Measurements from ENCODE around the gene RAB5B.
A peak's percentile ranks its signal among the peaks of the same experiment; 100 is the strongest.

RAB5B gene

DNA sequence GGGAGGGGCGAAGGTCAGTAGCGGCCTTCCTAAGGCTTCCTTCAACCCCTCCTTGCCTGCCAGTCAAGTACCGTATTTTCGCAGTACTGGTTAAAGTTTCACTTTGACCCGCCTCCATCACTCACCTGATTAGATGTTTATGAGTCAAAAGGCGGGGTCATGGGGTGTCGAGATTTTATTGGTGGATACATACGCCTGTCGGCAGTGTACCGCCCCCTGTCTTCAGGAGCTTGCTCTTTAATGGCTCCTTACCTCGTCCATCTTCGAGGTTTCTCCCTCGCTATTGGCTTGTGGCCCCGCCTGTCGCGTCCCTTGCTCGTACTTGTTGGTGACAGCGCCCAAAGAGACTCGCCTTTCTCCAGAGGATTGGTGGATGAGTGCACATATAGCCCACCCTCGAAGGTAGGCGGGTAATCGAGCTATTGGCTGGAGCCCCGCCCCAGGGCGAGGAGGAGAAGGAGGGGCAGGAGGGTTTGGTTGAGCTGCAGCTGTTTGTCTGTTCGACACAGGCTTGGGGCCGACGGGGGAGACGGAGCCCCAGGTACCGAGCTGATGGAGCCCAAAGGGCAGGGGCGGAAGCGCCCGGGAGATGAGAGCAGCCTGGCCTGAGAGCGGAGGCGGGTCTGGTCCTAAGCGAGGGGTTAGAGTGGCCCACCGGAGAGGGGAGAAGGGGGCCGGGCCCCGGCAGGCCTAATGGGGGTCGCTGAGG, at the start of gene RAB5B:
TSS of gene RAB5B (plus strand) at position 480 of the 709 bp plus-strand sequence. CDS start 12,883 bp downstream, outside the sequence.
- DNase-seq, result peak; percentile 94

GRCh38 chr12:55925371-55925770, 48.5 kb upstream of the RAB5B start:
- DNase-seq, result no peak

DNA sequence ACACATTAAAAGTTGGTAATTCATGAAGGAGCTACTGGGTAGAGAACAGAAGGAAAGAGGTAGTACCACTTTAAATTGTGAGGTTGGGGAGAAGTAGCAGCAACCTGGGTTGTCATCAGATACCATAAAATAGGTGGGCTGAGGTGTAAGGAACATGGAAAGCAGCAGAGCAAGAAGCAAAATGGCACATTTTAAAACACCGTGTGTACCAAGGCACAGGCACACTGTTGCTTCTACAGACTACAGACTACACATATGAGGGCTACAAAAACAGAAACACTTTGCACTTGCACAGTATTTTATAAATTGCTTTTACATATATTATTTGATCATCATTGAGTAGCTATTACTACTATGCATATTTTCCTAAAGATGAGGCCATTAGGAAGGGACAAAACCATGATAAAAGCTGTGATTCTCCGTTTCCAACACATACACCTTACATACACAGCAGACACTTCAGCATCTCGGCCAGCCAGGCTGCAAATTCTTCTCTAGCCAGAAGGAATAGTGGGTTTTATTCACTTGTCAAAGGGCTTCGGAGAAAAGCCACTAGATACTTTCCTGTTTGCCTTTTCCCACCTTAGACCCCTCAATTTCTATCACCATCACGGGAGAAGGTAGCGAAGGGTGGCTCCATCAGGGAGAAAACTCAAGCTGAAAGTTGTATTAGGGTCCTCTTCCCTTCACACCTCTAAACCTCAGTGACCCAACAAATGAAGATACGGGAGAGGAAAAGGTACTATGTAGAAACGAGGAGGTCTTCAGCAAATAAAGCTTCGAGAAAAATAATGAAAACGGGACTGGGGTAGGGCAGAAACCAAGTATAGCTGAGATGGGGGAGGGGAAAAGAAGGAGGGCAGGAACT, 47.8 kb upstream of the RAB5B start:
- no peak for DNase-seq

DNA sequence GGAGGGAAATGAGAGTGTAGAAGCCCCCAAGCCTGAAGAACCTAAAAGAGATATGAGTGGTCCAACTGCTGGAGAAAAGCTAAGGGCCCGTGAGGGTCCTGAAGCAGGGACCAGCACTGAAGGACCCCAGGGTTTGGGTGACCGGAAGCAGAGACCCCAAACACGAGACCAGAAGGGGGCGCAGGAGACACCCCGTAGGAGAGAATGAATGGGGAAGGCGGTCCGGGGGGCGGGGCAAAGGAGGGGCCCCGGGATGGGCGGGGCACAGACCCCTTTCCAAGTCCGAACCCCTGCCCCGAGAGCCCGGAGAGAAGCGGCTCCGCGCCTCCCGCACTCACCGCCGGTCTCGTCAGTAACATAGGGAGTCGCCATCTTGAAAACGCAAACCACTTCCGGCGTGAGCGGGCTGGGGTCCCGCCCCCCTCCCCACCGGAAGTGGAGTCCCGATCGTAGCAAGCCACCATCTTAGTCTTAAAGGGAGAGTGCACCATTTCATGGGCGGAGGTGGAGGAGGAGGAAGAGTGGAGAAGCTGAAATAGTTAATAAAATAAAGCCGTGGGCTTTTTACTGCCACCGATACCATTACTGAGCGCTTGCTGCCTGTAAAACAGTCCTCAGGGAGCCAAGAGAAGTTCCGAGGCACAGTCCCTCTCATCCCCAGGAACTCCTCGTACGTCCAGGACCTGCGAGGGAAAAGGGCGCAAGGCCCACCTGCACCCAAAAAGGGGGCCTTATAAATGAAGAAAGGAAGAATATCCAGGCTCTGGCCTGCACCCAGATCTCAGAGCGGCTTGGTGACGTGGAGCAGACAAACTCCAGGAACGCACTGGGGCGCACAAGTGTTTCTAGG, 46.9 kb upstream of the RAB5B start:
- peak; percentile 85 for DNase-seq

DNA sequence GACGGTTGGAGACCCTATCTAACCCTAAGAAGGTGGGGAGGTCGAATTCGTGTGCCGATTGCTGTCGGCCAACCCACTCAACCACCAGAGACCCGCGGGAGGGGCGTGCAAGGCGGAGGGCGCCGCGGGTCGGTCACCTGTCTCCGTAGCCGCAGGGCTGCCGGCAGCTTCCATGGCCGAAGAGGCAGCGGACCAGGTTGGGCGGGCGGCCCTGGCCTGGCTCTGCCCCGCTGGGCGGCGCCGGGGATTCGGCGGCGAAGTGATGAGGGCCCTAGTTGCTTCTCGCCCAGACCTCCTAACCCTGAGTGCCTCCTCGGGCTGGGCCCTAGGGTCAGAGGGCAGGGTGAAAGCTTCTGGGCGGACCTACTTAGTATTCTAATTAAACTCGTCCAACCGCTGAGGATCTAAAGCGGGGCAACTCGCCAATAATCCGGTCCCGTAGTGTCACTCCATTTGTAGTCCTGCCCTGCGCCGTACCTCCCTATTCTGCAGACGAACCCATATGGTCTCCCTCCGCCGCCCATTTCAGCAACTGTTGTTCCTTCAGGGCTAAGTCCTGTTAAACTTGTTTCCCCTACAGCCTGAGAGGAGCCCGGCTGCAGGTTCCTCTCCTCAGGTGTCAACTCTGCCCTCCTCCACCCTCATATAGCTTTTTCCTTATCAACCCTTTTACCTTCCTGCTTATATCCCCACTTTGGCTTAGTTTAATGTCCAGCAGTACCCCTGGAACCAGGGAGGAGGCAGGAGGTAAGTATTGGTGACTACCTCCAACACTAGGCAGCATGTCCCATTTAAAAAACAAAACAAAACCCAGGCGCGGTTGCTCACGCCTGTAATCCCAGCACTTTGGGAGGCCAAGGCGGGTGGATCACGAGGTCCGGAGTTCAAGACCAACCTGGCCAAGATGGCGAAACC, 46.0 kb upstream of the RAB5B start, which contains the start of gene PYM1:
TSS of gene PYM1 (minus strand) at position 307 of the 915 bp plus-strand sequence. CDS start at position 174, 133 bp downstream.
- DNase-seq, result no peak

DNA sequence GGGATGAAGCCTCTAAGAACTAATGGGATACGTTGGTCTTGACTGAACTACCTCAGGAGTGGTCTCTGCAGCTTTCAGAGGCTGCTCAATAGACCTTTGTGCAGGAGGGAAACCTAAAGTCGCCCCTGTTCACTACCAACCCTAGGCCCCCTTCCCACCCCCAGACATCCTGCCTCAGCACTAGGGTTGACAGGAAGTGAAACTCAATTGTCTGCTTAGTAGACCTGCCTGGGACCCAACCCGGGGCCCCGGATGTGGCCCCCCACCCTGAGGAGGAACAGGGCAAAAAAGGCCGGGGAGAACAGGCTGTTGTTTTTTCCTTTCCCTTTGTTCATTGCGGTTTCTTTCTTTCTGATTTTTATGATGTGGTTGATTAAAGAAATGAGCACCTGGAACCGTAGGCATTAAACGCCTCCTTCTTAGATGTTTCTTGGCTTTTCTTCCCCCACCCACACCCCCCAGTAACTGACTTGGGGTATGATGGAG, 44.5 kb upstream of the RAB5B start:
- DNase-seq, result peak; percentile 74

DNA sequence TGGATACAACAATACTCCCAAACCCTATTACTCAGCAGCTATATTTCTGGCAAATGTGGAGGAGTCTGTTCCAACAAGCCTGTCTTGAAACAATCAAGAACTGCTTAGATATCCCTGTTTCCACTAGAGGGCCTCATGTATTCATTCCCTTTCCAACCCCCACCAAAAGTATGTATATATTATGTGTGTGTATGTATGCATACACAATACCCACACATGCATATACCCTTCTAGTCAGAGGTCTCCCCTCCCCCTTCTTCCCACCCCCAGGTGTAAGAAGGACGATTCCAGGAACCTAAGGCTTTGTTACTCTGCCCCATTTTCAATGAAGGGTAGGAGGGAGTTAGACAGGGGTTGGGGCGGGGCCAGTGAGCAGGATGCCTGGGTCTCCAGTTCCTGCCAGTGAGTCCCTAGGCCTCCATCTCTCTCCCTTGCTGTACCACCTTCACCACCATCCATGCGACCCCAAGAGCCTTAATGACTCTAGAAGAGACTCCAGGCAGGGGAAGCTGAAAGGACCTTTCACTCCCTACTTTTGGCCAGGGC, 43.0 kb upstream of the RAB5B start, which contains the start of gene DGKA:
TSS of gene DGKA (plus strand) at position 392 of the 546 bp plus-strand sequence. CDS start 5,342 bp downstream, outside the sequence.
- peak; percentile 65 for DNase-seq

GRCh38 chr12:55931317-55931779, 42.5 kb upstream of the RAB5B start:
- no peak for DNase-seq

GRCh38 chr12:55931780-55932550, 41.9 kb upstream of the RAB5B start:
- DNase-seq, result no peak

DNA sequence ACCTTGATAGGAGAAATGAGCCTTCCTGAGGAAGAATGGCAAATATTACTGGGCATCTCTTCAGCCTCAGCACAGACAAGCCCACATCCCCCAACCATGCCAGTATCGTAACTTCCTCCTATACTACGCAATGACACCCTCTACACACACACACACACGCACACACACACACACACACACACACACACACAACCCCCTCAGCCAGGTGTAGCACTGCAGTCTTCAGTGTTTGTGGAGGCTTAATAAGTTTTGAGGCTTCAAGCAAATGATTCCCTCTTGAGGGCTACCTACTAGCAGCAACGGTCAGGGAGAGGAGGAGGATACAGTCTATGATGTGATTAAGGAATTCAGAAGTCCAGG, 41.3 kb upstream of the RAB5B start:
- peak; percentile 52 for DNase-seq

DNA sequence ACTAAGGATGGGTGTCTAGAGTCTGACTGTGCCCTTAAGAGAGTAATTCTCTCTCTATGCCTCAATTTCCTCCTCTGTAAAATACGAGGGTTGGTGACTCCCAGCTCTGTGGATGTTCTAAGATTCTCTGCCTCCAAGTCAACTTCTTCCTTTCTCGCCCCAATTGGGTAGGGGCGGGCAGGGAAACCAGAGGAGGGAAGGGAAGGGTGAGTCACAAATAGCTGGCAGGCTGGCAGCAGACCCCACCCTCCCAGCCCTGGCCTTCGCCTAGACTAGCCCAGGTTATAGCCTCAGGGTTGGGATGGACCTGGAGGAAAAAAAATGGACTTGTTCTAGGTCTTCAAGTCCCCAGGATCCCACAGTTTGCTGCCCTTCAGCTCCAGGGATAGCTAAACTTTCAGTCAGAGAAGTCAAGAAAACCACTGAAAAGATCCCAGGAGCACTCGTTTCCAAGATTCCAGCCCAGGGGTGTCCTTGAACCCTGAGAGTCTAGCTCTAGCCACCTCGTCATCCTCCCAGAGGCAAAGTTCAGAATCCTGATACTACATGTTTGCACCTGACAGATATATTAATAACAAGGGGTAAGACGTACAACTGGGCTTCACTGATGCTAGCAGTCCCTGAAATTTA, 40.6 kb upstream of the RAB5B start:
- DNase-seq, result no peak

DNA sequence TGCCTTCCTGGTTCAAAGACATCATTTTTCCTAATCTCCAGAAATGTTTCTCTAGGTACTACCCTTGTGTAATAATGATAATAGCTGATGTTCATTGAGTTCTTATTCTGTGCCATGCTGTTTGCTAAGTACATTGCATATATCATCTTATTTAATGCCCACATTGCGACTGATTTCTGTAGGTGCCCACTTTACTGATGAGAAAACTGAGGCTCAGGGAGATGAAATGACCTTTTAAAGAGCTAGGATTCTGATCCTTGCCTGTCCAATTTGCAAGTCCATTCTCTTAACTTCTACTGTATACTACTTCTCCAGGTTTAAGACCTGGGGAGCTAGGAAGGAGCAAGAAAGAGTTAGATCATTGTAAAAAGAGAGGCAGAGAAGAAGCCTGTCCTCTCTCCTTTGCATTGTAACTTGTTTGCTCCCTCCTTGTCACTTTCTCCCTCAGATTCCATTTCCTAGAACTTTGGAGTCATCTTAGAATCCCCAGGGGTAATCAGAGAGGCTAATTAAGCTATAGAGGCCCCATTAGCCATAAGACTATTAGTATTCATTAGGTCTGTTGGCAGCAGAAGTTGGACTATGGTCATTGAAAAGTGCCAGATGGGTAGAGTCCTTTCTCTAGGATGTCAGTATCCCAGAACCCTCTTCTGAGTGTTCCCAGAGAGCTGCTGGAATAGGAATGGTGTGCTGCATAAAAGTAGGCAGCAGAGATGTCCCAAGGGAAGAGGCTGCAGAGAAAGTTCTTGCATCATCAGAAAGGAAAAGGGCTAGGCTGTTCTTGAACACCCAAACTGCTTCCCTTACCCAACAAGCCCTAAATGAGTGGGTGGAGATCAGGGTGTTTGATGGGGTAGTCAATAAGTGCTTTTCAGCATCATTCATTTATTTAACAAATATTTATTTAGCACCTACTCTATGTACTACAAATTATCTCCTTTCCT, 39.8 kb upstream of the RAB5B start:
- no peak for DNase-seq

DNA sequence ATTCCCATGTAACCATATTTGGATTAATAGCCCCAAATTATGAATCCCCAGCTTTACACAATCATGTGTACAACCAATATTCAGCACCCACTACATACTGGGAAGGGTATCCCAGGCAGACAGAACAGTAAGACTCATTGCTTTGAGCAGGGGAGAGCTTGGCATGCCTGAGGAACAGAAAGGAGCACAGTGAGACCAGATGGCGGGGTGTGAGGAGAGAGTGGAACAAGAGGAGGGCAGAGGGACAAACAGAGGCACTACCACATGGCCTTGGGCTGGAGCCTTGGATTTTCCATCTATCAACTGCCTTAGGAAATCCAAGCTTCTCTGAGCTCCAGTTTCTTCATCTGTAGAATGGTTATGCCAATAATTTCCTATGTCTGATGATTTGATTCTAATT, 39.1 kb upstream of the RAB5B start:
- no peak for DNase-seq

DNA sequence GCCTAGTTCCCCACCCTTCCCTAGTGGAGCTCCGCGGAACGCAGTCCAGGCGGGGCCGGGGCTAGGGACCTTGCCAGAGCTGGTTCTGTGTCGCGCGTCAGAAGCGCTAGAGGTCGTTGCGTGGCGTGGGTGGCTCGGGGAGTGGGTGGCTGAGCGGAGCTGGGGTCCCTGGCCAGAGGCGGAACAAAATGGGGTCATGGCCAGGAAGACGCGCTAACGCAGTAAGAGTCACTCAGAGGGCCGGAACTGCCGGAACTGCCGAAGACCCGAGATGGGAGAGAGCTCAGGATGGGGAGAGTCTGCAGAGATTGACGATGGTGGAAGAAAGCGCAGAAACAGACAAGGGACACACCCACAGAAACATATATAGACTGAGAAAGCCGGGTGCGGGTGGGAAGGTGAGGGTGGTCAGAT, 38.1 kb upstream of the RAB5B start:
- no peak for DNase-seq

GRCh38 chr12:55937981-55938380, 35.9 kb upstream of the RAB5B start:
- DNase-seq, result no peak

- no peak for DNase-seq
These were observed 34.9 kb upstream of the RAB5B start for GRCh38 chr12:55938826-55939501.

- DNase-seq, result peak; percentile 79
These were observed 33.7 kb upstream of the RAB5B start for GRCh38 chr12:55940065-55940732.

DNA sequence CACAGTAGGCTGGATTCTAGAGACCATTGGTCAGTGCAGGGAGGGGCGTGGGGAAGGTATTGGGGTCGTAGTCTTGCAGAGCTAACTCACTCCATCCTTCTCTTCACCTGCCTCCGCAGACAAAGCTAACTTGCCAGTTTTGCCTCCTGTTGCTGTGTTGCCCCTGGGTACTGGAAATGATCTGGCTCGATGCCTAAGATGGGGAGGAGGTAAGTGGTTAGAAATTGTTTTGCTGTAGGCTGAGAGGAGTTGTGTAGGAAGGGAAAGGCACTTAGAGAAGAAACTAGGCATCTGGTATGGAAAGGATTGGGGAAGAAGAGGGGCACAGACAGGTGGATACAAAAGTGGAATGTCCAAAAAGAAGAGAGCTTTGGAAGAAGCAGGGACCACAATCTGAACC, 31.8 kb upstream of the RAB5B start:
- no peak for DNase-seq
